Neural progenitor cell (in vitro differentiated cells): ENCODE results near the gene SLC17A6. TPM values are rescaled to one million over a fixed set of nuclear protein-coding genes. Genes with fewer than 3 reads are reported as not detected.

Experiments used
- DNase-seq: peaks from one replicate; pipeline ENCODE4 v3.0.0-alpha.2; 2016; ENCODE audit warnings: low spot score
- H2AFZ ChIP-seq: fragments of 200-600 bp; sonication (generic); replicated peaks from 2 replicates; pipeline ENCODE4 v1.6.1; 2016; ENCODE audit warnings: antibody characterized with exemption
- H3F3A ChIP-seq: fragments of 200-600 bp; sonication (generic); 2 replicates; pipeline ENCODE4 v1.6.1; 2016; ENCODE audit warnings: antibody characterized with exemption, low read depth
- H3K27ac ChIP-seq: fragments of 200-600 bp; sonication (generic); 2 replicates; pipeline ENCODE4 v1.5.1; 2016; ENCODE audit warnings: mild to moderate bottlenecking
- H3K27me3 ChIP-seq: fragments of 200-600 bp; sonication (generic); 2 replicates; pipeline ENCODE4 v1.6.1; 2016; ENCODE audit warnings: mild to moderate bottlenecking, moderate library complexity
- H3K36me3 ChIP-seq: fragments of 200-600 bp; sonication (generic); 2 replicates; pipeline ENCODE4 v1.5.1; 2016
- H3K4me1 ChIP-seq: fragments of 200-600 bp; sonication (generic); 2 replicates; pipeline ENCODE4 v1.6.1; 2016; ENCODE audit warnings: mixed run types
- H3K4me2 ChIP-seq: fragments of 200-600 bp; sonication (generic); 2 replicates; pipeline ENCODE4 v1.6.1; 2016
- H3K4me3 ChIP-seq: fragments of 200-600 bp; sonication (generic); 2 replicates; pipeline ENCODE4 v1.5.1; 2016
- H3K79me2 ChIP-seq: fragments of 200-600 bp; sonication (generic); 2 replicates; pipeline ENCODE4 v1.6.1; 2016; ENCODE audit warnings: low read depth
- H3K9ac ChIP-seq: fragments of 200-600 bp; sonication (generic); 2 replicates; pipeline ENCODE4 v1.6.1; 2016
- H3K9me3 ChIP-seq: fragments of 200-600 bp; sonication (generic); 2 replicates; pipeline ENCODE4 v1.5.1; 2016; ENCODE audit warnings: low read depth
- H4K20me1 ChIP-seq: fragments of 200-600 bp; sonication (generic); 2 replicates; pipeline ENCODE4 v1.6.1; 2016; ENCODE audit warnings: low read depth
- H3K27ac Mint-ChIP-seq: 3 replicates; pipeline ENCODE4 v1.8.0; 2021; ENCODE audit warnings: mixed read lengths
- H3K27me3 Mint-ChIP-seq: 2 replicates; pipeline ENCODE4 v1.8.0; 2022; ENCODE audit warnings: low read depth, mild to moderate bottlenecking, inconsistent platforms, moderate library complexity, mixed read lengths; ENCODE audit not compliant: insufficient read depth
- H3K36me3 Mint-ChIP-seq: 3 replicates; pipeline ENCODE4 v1.8.0; 2021; ENCODE audit warnings: mixed read lengths
- H3K4me1 Mint-ChIP-seq: 3 replicates; pipeline ENCODE4 v1.8.0; 2021; ENCODE audit warnings: mixed read lengths
- H3K4me3 Mint-ChIP-seq: 3 replicates; pipeline ENCODE4 v1.8.0; 2021; ENCODE audit warnings: mild to moderate bottlenecking, moderate library complexity, mixed read lengths
- H3K9me3 Mint-ChIP-seq: 3 replicates; pipeline ENCODE4 v1.8.0; 2020; ENCODE audit warnings: mixed read lengths
- EZH2 ChIP-seq: fragments of 200-600 bp; sonication (generic); IDR thresholded peaks from 2 replicates; pipeline ENCODE4 v1.6.1; 2017; ENCODE audit warnings: antibody characterized with exemption, mild to moderate bottlenecking, moderate library complexity
- EZH2phosphoT487 ChIP-seq: fragments of 200-600 bp; sonication (generic); IDR thresholded peaks from 2 replicates; pipeline ENCODE4 v1.6.1; 2017; ENCODE audit warnings: antibody characterized with exemption
- total RNA-seq: library from RNA; depleted of rRNA; stranded (reverse); fragments of >200 nt; gene quantifications from 2 replicates; pipeline ENCODE4 v1.2.3, GENCODE V29; 2015; ENCODE audit warnings: low replicate concordance
- TF ChIP-seq, protein P1 (sequence below): fragments of 200-600 bp; sonication (generic); IDR thresholded peaks from 2 replicates; pipeline ENCODE4 v1.5.1; 2017; ENCODE audit warnings: antibody characterized with exemption, mild to moderate bottlenecking

SLC17A6 gene
- total RNA-seq, 1 donor from 2014 or later: not detected

DNA sequence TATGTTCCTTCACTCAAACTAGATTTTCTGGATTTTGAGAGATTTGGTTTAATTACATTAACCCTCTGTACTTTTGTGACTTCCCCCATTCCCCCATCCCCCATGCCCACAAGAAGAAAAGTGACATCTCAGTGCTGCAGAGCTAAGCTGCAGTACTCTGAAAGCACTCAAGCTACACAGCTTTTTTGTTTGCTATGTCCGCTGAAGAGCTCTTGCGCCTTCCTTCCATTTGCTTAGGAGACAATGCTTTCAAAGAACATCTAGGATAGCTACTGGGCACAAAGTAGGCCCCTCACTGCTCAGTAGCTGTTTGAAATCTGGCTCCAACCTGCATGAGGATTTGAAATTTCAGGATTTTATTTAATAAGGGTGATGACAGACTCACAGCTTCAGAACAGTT, 69.7 kb downstream of the SLC17A6 start:
- TF ChIP-seq EZH2: no peak
- TF ChIP-seq, protein P1, sequence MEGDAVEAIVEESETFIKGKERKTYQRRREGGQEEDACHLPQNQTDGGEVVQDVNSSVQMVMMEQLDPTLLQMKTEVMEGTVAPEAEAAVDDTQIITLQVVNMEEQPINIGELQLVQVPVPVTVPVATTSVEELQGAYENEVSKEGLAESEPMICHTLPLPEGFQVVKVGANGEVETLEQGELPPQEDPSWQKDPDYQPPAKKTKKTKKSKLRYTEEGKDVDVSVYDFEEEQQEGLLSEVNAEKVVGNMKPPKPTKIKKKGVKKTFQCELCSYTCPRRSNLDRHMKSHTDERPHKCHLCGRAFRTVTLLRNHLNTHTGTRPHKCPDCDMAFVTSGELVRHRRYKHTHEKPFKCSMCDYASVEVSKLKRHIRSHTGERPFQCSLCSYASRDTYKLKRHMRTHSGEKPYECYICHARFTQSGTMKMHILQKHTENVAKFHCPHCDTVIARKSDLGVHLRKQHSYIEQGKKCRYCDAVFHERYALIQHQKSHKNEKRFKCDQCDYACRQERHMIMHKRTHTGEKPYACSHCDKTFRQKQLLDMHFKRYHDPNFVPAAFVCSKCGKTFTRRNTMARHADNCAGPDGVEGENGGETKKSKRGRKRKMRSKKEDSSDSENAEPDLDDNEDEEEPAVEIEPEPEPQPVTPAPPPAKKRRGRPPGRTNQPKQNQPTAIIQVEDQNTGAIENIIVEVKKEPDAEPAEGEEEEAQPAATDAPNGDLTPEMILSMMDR: no peak
- TF ChIP-seq EZH2phosphoT487: no peak
- no peak overlapping the region for H3K9ac ChIP-seq
- no peaks in the 10 kb centered on the region for H3K36me3 Mint-ChIP-seq
- peaks cover 8% of the 10 kb centered on the region for H3F3A ChIP-seq
- H3K27ac Mint-ChIP-seq: peak overlapping the region; percentile 7
- no peaks in the 10 kb centered on the region for H3K27me3 ChIP-seq
- no peaks in the 10 kb centered on the region for H4K20me1 ChIP-seq
- peak overlapping the region; percentile 66 for H3K27ac ChIP-seq
- no peak overlapping the region for H3K4me3 ChIP-seq
- H3K4me2 ChIP-seq: peak overlapping the region; percentile 62
- H3K4me3 Mint-ChIP-seq: no peak overlapping the region
- H3K27me3 Mint-ChIP-seq: no peaks in the 10 kb centered on the region
- DNase-seq: peak; percentile 71
- peaks cover 7% of the 10 kb centered on the region for H3K4me1 Mint-ChIP-seq
- H3K4me1 ChIP-seq: peaks cover 21% of the 10 kb centered on the region
- no peaks in the 10 kb centered on the region for H3K36me3 ChIP-seq
- H3K9me3 Mint-ChIP-seq: peaks cover 3% of the 10 kb centered on the region
- H3K79me2 ChIP-seq: no peaks in the 10 kb centered on the region
- H3K9me3 ChIP-seq: no peaks in the 10 kb centered on the region
- H2AFZ ChIP-seq: peak overlapping the region; percentile 77

DNA sequence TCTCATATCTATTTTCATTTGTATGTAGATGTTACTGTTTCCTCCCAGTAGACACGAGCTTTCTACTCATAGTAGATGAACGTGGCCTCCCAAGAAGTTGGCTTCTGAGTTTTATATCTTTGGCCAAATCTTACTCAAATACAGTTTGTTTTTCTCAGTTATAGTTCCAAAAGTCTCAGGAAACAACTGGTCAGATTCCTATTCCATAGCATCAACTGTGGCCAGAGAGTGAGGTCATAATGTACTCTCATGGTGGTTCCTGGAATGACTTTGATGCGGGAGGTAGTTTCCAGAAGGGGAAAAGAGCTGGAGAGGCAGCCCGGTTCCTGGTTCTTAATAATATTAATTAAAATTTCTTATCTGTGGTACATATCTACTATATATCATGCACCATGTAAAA, 77.3 kb downstream of the SLC17A6 start:
- Histone ChIP-seq H3K4me2 (no peak overlapping the region), H3K9me3 (no peaks in the 10 kb centered on the region), H4K20me1 (no peaks in the 10 kb centered on the region), H3F3A (no peaks in the 10 kb centered on the region), H3K27ac (no peak overlapping the region), H3K9ac (no peak overlapping the region), H3K36me3 (no peaks in the 10 kb centered on the region), H2AFZ (no peak overlapping the region), H3K4me1 (no peaks in the 10 kb centered on the region), H3K27me3 (no peaks in the 10 kb centered on the region), H3K4me3 (no peak overlapping the region), H3K79me2 (no peaks in the 10 kb centered on the region)
- no peaks in the 10 kb centered on the region for H3K36me3 Mint-ChIP-seq
- no peaks in the 10 kb centered on the region for H3K27me3 Mint-ChIP-seq
- H3K27ac Mint-ChIP-seq: no peak overlapping the region
- TF ChIP-seq EZH2phosphoT487 (no peak), EZH2 (no peak)
- TF ChIP-seq, protein P1: no peak
- no peak overlapping the region for H3K4me3 Mint-ChIP-seq
- no peak for DNase-seq
- peaks cover 3% of the 10 kb centered on the region for H3K9me3 Mint-ChIP-seq
- no peaks in the 10 kb centered on the region for H3K4me1 Mint-ChIP-seq

DNA sequence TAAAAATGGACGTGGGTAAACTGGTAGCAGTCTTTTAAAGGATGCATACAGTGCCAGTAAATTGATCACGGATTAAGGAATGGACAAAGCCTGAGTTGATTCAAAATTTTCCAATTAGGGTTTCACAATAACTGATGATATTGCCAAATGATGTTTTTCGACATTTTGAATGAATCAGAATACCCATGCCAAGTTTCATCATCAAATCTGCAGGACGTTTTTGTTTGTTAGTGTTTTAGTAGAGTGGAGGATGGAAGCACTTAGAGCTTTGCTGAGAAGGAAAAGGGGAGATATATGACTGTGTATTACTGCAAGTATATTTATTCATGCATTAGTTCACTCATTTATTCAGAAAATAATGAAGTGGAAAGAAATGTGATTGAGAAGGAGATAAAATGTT, 78.3 kb downstream of the SLC17A6 start:
- DNase-seq: no peak
- Mint-ChIP-seq H3K36me3 (no peaks in the 10 kb centered on the region), H3K9me3 (peaks cover 3% of the 10 kb centered on the region), H3K4me1 (no peaks in the 10 kb centered on the region), H3K4me3 (no peak overlapping the region), H3K27me3 (no peaks in the 10 kb centered on the region), H3K27ac (no peak overlapping the region)
- Histone ChIP-seq H3K4me1 (no peaks in the 10 kb centered on the region), H3K4me3 (no peak overlapping the region), H4K20me1 (no peaks in the 10 kb centered on the region), H2AFZ (no peak overlapping the region), H3K79me2 (no peaks in the 10 kb centered on the region), H3K27me3 (no peaks in the 10 kb centered on the region), H3K4me2 (no peak overlapping the region), H3K27ac (no peak overlapping the region), H3K9ac (no peak overlapping the region), H3F3A (no peaks in the 10 kb centered on the region), H3K9me3 (no peaks in the 10 kb centered on the region), H3K36me3 (no peaks in the 10 kb centered on the region)
- TF ChIP-seq EZH2: no peak
- no peak for TF ChIP-seq EZH2phosphoT487
- TF ChIP-seq, protein P1: no peak
